ENCODE data around the gene FKBP5.
"Not testable (repeated sequence)": the region's sequence is repeated elsewhere in the genome, so short reads cannot be mapped to it uniquely, and the experiment has no call there.

Gene FKBP5

DNA sequence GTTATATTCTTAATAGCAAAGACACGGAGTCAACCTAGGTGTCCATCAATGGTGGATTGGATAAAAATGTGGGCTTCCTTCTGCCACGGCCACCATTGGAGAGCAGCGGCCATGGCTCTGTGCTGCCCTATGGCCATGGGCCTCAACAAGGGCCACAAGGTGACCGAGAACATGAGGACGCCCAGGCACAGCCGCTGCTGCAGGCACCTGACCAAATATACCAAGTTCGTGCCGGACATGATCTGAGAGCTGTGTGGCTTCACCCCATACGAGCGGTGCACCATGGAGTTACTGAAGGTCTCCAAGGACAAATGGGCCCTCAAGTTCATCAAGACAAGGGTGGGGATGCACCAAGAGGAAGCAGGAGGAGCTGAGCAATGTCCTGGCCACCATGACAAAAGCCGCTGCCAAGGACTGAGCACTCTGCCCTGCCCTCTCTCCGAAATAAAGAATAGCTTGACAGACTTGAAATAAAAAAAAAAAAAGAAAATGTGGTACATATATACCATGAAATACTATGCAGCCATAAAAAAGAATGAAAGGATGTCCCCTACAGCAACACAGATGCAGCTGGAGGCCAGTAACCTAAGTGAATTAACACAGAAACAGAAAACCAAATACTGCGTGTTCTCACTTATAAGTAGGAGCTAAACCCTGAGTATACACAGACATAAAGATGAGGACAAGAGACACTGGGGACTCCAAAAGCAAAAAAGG is 81.0 kb downstream of the FKBP5 start:
- DNase-seq = no peak

GRCh38 chr6:35605600-35605999 is 83.1 kb downstream of the FKBP5 start:
- DNase-seq = no peak

- no peak for DNase-seq
These were observed 85.2 kb downstream of the FKBP5 start for GRCh38 chr6:35603326-35604202.

- no peak for DNase-seq
These were observed 86.4 kb downstream of the FKBP5 start for GRCh38 chr6:35602133-35602946.

DNA sequence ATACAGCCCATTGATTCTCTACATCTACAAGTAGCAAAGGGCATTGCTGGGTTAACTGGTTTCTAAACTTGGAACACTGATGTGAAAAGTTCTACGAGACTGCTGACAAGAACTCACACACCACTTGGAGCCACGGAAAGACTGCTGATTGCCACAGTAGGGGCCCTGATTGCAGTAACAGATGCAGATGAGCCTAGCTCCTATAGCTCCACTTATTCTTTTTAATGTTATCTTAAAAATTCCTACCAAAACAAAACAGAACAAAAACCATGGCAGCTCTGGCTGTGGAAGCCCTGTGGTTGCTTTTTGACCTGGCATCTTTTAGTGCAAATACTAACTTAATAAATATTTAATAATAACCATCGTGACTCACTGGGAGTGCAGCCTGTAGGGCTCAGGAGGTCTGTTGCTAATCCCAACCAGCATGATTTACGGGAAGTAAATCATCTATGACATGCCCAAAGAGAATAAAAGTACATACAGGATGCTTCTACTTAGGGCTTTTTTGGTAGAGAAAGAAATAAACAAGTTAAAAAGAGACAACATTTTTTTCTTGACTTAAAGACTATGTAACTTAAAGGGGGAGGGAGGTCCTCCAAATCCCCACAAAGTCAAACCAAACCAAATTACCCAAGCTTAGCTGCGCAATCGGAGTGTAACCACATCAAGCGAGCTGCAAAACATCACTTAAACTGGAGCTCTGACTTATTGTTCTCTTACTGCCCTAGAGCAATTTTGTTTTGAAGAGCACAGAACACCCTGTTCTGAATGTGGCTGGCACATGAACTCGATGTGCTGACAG is 87.2 kb downstream of the FKBP5 start:
- DNase-seq = no peak

- no peak for DNase-seq
These were observed 88.0 kb downstream of the FKBP5 start for GRCh38 chr6:35600659-35601125.

- DNase-seq = no peak
These were observed 88.7 kb downstream of the FKBP5 start for GRCh38 chr6:35599761-35600658.

DNA sequence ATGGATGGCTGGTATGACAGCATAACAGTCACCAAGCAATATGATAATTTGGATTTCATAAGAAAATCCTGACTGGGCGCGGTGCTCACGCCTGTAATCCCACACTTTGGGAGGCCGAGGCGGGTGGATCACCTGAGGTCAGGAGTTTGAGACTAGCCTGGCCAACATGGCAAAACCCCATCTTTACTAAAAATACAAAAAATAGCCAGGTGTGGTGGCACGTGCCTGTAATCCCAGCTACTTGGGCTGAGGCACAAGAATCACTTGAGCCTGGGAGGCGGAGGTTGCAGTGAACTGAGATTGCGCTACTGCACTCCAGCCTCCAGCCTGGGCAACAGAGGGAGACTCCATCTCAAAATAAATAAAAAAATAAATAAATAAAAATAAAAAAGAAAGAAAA is 90.1 kb downstream of the FKBP5 start:
- DNase-seq = not testable (repeated sequence)

GRCh38 chr6:35596448-35597442 is 92.0 kb downstream of the FKBP5 start:
- DNase-seq = no peak

DNA sequence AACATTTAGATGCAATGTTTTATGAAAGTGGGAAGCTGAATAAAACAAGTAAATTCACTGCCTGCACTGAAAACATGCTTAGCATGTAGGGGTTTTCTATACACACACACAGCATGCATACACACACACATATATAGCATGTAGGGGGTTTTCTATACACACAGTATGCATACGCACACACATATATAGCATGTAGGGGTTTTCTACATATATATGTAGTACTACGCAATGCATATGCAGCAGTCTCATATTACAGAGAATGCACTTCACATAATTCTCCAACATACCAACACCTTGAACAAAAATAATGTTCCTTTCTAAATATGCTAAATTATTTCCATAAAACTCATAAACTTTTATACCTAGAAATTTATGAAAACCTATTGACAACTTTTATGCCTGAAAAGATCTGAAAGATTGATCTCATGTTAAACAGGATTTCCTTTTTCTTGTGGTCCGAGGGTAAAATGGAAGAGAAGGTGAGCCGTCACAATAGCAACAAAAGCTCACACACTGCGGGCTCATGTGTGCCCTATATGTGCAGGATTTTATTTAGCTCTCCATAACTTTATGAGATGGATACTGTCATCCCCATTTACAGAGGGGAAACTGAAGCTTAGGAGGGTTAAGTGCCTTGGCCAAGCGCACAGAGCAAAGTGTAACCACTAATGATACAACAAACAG is 94.1 kb downstream of the FKBP5 start:
- DNase-seq = no peak

GRCh38 chr6:35592178-35592577 is 96.5 kb downstream of the FKBP5 start:
- DNase-seq = no peak

- DNase-seq = no peak
These were observed 98.1 kb downstream of the FKBP5 start for GRCh38 chr6:35590622-35591066.

DNA sequence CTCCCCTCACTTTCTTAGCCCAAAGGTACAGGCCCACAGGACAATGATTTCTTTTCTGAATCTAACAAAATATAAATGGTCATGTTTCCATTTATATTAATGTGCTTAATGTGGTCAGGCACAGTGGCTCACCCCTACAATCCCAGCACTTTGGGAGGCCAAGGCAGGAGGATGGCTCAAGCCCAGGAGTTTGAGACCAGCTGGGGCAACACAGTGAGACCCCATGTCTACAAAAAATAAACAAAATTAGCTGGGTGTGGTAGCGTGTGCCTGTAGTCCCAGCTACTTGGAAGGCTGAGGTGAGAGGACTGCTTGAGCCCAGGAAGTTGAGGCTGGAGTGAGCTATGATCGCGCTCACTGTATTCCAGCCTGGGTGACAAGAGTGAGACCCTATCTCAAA is 98.8 kb downstream of the FKBP5 start:
- DNase-seq = no peak

- no peak for DNase-seq
These were observed 99.4 kb downstream of the FKBP5 start for GRCh38 chr6:35589201-35589739.

DNA sequence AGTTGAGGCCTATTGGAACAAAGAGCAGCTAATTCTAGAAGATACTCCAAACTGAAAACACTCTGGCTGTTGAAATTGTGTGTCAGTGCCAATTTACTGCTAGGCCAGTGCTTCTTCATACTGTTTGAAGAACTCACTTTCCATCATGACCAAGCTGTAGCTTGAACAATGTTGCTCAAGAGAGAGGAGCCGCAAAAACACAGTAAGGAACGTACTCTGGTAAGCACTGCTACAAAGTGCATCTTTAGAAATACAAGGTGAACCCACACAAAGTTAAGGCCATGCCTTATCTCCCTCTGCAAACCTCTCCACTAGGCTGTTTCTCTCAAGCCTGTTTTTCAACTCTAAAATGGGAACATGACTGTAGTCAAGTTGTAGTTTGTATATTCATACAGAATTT is 101.5 kb downstream of the FKBP5 start:
- DNase-seq = no peak

GRCh38 chr6:35586542-35586941 is 102.2 kb downstream of the FKBP5 start:
- no peak for DNase-seq

DNA sequence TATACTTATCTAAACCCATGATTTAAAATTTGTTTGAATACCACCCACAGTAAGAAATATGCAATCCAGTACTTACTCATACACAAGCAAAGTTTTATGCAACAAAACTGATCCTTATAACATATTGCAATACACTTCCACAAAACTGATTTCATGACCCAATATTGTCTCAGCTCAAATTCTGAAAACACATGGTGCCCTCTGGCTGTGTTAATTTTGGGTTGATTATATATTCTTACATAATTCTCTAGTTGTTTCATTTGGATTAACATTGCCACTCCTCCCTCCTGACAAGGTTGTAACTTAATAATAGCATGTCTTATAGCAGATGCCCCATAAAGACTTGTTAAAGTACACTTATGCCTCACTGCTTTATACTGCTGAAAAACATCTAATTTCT is 103.1 kb downstream of the FKBP5 start:
- no peak for DNase-seq

GRCh38 chr6:35583893-35584688 is 104.6 kb downstream of the FKBP5 start:
- DNase-seq = no peak
